Adipocyte (in vitro differentiated cells): ENCODE measurements around the gene FKBP1A.
"Not testable (repeated sequence)": the region's sequence is repeated elsewhere in the genome, so short reads cannot be mapped to it uniquely, and the experiment has no call there.

Experiments used
- DNase-seq: peaks from one replicate; pipeline ENCODE4 v3.0.0-alpha.2; 2015; ENCODE audit warnings: low read depth
- H3K27me3 ChIP-seq: replicated peaks from 2 replicates; pipeline ENCODE4 v1.7.0; 2013; ENCODE audit warnings: mild to moderate bottlenecking, low read length, moderate library complexity; ENCODE audit not compliant: control insufficient read depth, insufficient read depth
- H3K36me3 ChIP-seq: 2 replicates; pipeline ENCODE4 v1.7.0; 2013; ENCODE audit warnings: low read length, mild to moderate bottlenecking, moderate library complexity; ENCODE audit not compliant: control insufficient read depth, insufficient read depth, severe bottlenecking
- H3K4me1 ChIP-seq: 2 replicates; pipeline ENCODE4 v1.7.0; 2013; ENCODE audit warnings: mild to moderate bottlenecking, low read length, moderate library complexity; ENCODE audit not compliant: control insufficient read depth, insufficient read depth
- H3K4me3 ChIP-seq: 2 replicates; pipeline ENCODE4 v1.7.0; 2013; ENCODE audit warnings: mild to moderate bottlenecking, low read length, moderate library complexity
- H3K9ac ChIP-seq: 2 replicates; pipeline ENCODE4 v1.7.0; 2013; ENCODE audit warnings: mild to moderate bottlenecking, low read length, moderate library complexity
- H3K9me3 ChIP-seq: 2 replicates; pipeline ENCODE4 v1.7.0; 2013; ENCODE audit warnings: mild to moderate bottlenecking, low read length, moderate library complexity; ENCODE audit not compliant: control insufficient read depth

The FKBP1A gene

DNA sequence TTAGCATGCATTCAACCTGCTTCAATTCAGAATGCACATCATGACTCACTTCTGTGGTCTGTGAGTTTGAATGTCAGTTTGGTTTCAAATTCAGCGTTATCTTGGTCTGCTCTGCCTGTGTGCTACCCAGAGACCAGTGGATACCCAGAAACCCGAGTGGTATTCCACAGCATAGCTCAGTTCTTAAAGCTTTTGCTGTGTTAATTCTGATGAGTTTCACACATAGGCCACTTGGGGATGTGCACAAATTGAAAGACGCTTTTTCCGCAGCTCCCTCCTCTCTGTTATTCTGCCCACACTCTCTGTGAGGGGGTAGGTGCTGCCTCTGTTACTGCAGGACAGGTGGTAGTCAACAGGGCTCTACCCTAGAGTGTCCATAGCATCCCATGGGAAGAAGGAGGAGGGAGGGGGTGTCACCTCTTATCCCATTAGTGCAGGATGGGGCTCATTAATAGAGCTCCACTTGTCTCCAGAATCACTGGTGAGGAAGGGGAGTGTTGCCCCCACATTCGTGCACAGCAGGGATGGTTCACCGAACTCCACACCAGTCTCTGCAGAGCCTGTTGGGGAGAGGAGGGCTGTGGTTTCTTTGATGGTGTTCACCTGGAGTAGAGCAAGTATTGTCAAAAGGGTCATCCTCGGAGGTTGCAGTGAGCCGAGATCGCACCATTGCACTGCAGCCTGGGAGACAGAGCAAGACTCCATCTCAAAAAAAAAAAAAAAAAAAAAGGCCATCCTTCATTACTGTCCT lies 34.8 kb downstream of the FKBP1A start:
- no peaks in the 10 kb centered on the region for H3K27me3 ChIP-seq
- DNase-seq: no peak
- no peak overlapping the region for H3K9ac ChIP-seq
- peaks cover 60% of the 10 kb centered on the region for H3K36me3 ChIP-seq
- no peaks in the 10 kb centered on the region for H3K4me1 ChIP-seq
- H3K4me3 ChIP-seq: no peak overlapping the region
- H3K9me3 ChIP-seq: no peaks in the 10 kb centered on the region

DNA sequence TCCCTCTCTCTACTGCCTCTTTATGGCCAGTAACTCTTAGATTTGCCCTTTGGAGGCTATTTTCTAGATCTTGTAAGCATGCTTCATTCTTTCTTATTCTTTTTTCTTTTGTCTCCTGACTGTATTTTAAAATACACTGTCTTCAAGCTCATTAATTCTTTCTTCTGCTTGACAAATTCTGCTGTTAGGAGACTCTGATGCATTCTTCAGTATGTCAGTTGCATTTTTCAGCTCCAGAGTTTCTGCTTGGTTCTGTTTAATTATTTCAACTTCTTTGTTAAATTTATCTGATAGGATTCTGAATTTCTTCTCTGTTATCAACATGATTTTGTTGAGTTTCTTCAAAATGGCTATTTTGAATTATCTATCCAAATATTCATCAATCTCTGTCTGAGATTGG lies 38.9 kb downstream of the FKBP1A start:
- peaks cover 3% of the 10 kb centered on the region for H3K9me3 ChIP-seq
- H3K4me1 ChIP-seq: no peaks in the 10 kb centered on the region
- no peak overlapping the region for H3K9ac ChIP-seq
- no peaks in the 10 kb centered on the region for H3K27me3 ChIP-seq
- H3K36me3 ChIP-seq: peaks cover 31% of the 10 kb centered on the region
- DNase-seq: no peak
- H3K4me3 ChIP-seq: no peak overlapping the region

DNA sequence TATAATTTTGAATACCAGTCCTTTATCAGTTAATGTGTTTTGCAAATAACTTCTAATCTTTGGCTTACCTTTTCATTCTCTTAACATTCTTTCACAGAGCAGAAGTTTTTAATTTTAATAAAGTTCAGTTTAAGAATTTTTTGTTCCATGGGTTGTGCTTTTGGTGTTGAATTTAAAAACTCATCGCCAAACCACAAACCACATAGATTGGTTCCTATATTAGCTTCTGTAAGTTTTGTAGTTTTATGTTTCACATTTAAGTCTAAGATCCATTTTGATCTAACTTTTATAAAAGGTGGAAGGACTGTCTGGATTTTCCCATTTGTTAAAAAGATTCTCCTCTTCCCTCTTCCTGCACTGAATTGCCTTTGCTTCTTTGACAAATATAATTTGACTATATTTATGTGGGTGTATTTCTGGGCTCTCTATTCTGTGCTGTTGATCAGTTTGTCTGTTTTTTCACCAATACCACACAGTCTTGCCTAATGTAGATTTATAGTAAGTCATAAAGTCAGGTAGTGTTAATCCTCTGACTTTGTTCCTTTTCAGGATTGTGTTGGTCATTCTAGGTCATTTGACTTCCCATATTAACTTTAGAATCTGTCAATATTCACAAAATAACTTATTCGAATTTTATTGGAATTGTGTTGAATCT lies 46.4 kb downstream of the FKBP1A start:
- H3K9me3 ChIP-seq: peaks cover 12% of the 10 kb centered on the region
- no peak for DNase-seq
- no peaks in the 10 kb centered on the region for H3K27me3 ChIP-seq
- H3K36me3 ChIP-seq: no peaks in the 10 kb centered on the region
- H3K4me1 ChIP-seq: peaks cover 21% of the 10 kb centered on the region
- H3K4me3 ChIP-seq: no peak overlapping the region
- H3K9ac ChIP-seq: no peak overlapping the region

DNA sequence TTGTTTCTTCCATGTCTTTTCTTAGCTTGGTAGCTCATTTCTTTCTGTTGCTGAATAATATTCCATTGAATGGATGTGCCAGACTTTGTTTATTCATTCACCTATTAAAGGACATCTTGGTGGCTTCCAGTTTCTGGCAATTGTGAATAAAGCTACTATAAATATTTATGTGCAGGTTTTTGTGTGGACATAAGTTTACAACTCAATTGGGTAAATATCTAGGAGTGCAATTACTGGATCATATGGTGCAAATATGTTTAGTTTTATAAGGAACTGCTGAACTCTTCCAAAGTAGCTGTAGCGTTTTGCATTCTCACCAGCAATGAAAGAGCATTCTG lies 47.1 kb downstream of the FKBP1A start:
- DNase-seq: no peak
- H3K27me3 ChIP-seq: no peaks in the 10 kb centered on the region
- peaks cover 22% of the 10 kb centered on the region for H3K4me1 ChIP-seq
- H3K9ac ChIP-seq: no peak overlapping the region
- peaks cover 12% of the 10 kb centered on the region for H3K9me3 ChIP-seq
- no peak overlapping the region for H3K4me3 ChIP-seq
- H3K36me3 ChIP-seq: no peaks in the 10 kb centered on the region

DNA sequence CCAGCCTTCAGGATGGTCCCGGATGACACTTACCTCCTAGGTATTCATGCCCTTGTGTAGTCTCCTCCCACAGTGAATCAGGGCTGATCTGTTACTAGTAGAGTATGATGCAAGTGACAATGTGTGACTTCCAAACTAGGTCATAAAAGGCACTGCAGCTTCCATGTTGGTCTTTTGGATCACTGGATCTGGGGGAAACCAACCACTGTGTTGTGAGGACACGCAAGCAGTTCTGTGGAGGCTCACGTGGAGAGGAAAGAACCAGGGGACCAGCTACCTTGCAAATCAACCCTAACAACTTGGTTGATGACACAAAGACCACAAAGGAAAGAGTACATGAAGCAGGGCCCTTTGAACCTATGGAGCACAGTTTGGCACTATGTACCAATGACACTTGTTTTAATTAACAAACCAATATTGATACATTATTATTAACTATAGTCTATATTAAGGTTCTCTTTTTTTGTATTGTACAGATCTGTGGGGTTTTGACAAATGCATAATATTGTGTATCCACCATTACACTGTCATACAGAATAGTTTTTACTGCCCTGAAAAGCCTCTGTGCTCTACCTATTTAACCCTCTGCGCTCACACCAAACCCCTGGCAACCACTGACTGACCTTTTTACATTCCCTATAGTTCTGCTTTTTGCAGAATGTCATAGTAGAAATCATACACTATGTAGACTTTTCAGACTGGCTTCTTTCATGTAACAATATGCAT lies 47.7 kb downstream of the FKBP1A start:
- Histone ChIP-seq H3K9me3 (peaks cover 12% of the 10 kb centered on the region), H3K4me3 (no peak overlapping the region), H3K4me1 (peaks cover 22% of the 10 kb centered on the region), H3K36me3 (no peaks in the 10 kb centered on the region), H3K27me3 (no peaks in the 10 kb centered on the region), H3K9ac (no peak overlapping the region)
- no peak for DNase-seq

DNA sequence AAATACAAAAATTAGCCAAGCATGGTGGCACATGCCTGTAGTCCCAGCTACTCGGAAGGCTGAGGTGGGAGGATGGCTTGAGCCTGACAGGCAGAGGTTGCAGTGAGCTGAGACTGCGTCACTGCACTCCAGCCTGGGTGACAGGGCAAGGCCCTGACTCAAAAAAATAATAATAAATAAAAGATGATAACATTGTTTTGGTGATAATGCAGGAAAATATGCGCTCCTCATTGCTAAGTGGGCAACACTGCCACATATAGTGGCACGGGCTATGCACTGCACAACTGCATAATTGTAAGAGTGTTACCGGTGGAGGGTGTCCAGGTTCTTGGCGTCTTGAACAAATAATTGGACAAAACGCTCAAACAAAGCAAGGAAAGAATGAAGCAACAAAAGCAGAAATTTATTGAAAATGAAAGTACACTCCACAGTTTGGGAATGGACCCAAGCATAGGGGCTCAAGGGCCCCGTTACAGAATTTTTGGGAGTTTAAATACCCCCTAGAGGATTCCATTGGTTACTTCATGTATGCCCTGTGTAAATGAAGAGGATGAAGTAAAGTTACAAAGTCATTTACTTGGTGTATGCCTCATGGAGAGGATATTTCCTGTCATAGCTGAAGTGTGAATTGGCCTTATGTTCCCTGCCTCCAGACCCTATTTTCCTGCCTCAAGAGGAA lies 49.3 kb downstream of the FKBP1A start:
- peaks cover 26% of the 10 kb centered on the region for H3K4me1 ChIP-seq
- not testable (repeated sequence) for H3K27me3 ChIP-seq, H3K9me3 ChIP-seq, H3K9ac ChIP-seq, DNase-seq, H3K4me3 ChIP-seq, H3K36me3 ChIP-seq

DNA sequence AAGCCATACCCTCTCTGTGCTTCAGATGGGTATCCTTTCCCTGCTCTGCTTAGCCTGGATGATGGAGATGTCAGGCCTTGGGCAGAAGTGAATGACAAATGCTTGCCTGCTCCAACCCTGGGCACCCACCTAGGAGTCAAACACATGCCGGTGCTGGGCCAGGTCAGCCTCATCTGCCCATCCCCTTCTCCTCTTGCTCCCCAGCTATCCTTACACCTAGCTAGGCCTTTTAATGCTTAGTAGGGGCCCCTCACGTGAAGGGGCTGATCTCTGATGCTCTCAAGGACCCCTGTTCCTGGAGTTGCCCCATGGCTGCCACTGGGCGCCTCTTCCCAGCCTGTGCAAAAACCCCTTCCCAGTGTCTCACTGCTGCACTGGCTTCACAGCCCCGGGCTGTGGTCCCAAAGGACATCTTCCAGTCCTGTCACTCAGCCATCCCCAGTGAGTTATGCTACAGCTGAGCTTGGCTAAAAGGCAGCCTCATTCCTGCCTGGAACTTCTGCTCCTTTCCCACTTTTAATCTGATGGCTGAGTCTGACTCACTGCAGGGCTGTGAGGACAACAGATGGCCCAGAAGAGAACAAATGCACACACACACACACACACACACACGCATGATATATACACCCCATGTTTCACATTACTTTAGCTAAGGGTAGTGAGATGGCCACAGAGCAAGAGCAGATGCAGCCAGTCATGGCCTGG lies 51.1 kb downstream of the FKBP1A start:
- H3K9me3 ChIP-seq: no peaks in the 10 kb centered on the region
- no peak overlapping the region for H3K4me3 ChIP-seq
- no peak for DNase-seq
- peaks cover 31% of the 10 kb centered on the region for H3K4me1 ChIP-seq
- H3K9ac ChIP-seq: no peak overlapping the region
- H3K27me3 ChIP-seq: no peaks in the 10 kb centered on the region
- H3K36me3 ChIP-seq: no peaks in the 10 kb centered on the region

DNA sequence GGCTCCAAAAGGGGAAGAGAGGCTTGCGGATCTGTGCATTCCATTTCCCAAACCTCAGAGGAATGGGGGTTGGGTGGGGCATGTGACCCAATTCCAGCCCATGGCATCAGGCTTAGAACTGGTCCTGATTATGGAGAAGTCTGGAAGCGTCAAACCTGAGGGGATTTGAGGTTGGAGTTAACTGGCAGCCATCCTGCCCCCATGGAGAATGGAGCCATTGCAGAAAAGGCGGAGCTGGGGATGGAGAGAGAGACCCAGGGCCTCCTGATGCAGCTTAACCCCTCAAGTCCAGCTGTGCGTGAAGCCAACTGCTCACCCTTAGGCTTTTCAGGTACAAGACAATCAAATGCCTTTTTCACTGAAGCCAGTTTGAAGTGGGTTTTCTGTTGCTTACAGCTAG lies 54.1 kb downstream of the FKBP1A start:
- H3K4me3 ChIP-seq: no peak overlapping the region
- peaks cover 34% of the 10 kb centered on the region for H3K4me1 ChIP-seq
- DNase-seq: no peak
- H3K9me3 ChIP-seq: no peaks in the 10 kb centered on the region
- peaks cover 3% of the 10 kb centered on the region for H3K36me3 ChIP-seq
- H3K27me3 ChIP-seq: no peaks in the 10 kb centered on the region
- H3K9ac ChIP-seq: no peak overlapping the region

DNA sequence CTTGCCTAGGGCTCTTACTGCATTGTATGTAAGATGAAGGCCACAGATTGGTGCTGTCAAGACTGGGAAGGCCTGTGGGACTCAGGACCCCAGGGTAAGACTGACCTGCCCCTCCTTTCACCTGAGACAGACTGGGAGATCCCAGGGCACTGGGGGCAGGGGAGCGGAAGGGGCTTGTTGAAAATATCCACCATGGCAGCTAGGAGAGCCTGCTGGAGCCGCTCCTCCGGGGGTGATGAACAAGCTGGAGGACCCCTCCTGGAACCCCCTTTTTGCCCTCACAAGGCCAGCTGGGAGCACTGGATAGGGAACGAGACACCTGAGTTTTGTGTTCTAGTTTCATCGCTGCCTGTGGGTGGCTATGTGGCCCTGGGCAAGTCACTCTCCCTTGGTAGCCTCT lies 54.8 kb downstream of the FKBP1A start:
- Histone ChIP-seq H3K9ac (no peak overlapping the region), H3K9me3 (no peaks in the 10 kb centered on the region), H3K4me1 (peaks cover 28% of the 10 kb centered on the region), H3K36me3 (peaks cover 6% of the 10 kb centered on the region), H3K27me3 (no peaks in the 10 kb centered on the region), H3K4me3 (no peak overlapping the region)
- DNase-seq: no peak

DNA sequence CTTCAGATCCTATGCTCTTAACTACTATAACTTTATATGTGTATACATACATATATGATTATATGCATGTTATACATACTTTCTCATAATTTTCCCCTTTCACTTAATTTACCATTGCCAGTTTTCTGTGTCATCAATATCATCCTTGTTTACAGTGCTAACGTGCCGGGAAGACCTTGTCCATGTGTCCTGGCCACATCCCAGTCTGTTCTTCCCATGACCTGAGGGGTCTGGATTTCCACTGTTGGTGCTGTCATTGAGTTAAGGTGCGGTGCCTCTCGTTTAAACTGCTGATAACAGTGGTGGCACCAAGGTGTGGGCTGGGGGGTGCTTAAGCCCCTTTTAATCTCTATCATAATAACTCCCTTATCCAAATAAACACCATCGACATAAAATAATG lies 55.4 kb downstream of the FKBP1A start:
- H3K4me1 ChIP-seq: peaks cover 28% of the 10 kb centered on the region
- no peaks in the 10 kb centered on the region for H3K9me3 ChIP-seq
- DNase-seq: no peak
- no peak overlapping the region for H3K9ac ChIP-seq
- peaks cover 13% of the 10 kb centered on the region for H3K36me3 ChIP-seq
- H3K4me3 ChIP-seq: no peak overlapping the region
- no peaks in the 10 kb centered on the region for H3K27me3 ChIP-seq
